ENCODE results near the gene GAREM2.

Gene GAREM2

DNA sequence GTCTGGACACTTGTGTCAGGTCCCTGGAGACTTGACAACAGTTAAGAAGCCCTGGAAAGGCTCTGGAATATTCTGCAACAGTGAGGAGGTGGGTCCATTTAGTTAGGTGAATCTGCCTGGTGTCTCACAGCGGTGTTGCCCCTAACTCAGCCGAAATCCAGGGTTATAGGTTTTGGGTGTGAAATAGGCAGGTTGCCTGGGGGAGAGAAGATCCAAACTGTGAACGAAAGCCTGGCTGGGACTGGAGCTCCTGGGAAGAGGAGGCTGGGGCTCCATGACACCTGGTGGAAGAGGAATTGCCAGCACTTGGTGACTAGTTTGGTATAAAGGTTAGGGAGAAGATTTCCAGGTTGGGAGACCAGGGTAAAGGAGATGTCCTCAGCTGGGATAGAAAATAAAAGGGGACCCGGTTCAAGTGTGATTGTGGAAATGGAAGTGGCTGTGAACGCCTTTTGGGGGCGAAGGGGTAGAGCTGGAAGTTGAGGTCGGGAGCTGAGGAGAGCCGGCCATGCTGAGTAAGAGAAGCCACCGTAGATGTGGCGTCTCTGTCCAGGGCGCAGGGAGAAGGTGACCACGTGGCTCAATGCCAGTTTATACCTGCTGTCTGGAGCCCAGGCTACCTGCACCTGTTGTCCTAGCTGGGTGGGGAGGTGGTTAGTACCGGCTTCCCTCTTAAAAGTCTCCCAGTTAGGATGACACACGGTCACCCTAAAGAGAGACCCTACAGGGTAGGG lies 3.0 kb upstream of the GAREM2 start:
- DNase-seq = no peak

DNA sequence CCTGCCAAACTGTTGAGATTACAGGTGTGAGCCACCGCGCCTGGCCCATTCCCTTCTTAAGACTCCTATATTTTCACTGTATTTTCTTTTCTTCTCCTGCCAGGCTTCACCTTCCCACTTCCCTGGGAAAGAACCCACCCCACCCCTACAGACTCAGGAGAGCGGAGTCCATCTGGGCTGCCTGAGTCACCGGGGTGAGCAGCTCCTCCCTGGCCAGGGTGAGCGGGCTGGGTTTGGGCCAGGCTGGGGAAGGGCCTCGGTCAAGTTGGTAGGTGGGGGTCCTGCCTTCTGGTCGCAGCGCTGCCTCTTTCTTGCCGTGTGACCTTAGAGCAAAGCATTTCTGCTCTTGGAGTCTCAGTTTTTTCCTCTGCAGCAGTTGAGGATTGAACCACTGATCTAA lies 2.1 kb upstream of the GAREM2 start:
- no peak for DNase-seq

DNA sequence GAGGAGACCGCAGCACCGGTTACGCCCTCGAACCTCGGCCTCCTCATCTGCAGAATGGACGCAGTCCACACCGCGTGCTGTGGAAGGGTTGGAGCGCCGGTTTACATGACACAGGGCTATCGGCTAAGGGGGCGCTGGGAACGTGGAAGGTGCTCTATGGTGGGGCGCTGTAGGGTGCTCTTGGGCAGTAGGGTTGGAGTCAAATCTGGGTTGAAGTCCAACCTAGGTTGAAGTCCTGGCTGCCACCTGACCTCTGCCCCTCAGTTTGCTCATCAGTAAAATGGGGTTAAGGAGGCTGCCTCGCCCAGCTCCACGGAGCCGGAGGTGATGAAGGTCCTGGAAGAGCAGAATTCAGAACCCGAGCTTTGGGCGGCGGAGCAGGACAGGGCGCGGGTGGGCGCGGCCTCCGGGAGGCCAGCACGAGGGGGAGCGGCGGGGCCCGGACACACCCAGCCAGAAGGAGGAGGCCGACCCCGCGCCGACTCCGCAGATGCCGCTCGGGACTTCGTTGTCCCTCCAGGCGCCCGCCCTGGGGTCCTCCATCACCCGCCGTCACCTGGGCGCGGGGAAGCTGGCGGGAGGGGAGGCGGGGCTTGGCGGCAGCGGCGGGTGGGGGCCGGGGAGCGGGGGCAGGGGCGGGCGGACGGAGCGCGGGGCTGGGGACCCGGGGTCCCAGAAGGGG lies 558 bp upstream of the GAREM2 start:
- no peak for DNase-seq

DNA sequence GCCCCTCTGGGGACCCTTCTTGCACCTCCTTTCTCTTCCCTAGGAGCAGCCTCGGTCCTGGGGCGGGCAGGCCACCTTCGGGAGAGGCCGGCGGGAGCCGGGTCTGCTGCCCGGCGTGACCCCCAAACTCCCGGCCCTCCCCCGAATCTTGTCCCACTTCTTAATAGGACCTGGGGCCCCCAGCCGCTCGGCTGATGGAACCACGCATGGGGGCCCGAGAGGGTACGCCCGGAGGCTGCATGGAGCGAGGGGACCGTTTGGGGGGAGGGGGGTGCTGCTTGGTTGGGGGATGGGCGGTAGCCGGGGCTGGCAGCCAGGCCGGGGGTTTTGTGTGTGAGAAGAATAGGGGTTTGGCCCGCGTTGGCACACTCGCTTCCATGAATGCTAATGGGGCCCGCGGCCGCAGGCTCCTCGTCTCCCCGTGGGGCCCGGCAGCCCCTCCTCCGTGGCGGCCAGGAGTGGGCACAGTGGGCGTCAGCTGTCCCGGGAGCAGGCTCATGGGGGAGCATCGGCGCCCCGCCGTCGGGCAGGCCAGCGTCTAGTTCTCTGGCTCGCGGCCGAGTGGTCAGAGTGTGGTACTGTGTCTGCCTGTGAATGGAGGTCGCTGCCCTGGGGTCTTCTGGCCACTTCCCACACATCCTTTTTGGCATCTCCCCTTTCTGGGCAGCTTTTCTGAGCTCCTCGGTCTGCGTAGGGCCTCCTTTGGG lies 1.0 kb downstream of the GAREM2 start:
- DNase-seq = no peak

DNA sequence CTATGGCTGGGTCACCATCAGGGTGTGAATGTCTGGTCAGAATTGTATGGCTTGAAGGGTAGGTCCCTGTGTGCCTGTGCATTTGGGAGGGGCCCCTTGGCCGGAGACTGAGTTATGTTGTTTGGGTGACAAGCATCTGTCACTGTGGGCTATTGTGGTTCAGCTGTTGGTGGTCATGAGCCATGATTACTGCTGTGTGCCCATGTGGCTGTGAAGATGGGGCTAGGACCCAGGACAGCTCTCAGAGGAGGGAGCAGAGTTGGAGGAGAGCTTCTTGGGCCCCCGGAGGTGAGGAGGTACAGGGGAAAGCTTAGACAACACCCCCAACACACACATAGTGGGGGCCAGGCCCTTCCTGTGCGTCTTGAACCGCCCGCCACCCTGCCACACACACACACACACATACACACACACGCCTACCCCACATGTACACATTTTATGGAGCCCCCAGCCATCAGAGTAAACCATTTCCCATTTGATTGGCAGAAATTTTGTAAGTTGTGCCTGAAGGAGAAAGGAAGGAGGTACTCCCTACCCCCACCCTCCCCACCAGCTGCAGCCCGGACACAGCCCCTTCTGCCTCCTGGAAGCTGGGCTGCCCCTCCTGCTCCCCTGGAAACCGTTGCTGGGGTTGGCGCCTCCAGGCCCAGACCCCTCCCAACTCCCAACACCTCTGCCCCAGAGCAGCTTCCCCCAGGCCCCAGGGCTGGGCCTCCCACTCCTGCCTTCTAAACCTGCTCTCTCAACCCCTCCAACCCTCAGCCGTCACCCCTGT lies 2.0 kb downstream of the GAREM2 start:
- DNase-seq = no peak

DNA sequence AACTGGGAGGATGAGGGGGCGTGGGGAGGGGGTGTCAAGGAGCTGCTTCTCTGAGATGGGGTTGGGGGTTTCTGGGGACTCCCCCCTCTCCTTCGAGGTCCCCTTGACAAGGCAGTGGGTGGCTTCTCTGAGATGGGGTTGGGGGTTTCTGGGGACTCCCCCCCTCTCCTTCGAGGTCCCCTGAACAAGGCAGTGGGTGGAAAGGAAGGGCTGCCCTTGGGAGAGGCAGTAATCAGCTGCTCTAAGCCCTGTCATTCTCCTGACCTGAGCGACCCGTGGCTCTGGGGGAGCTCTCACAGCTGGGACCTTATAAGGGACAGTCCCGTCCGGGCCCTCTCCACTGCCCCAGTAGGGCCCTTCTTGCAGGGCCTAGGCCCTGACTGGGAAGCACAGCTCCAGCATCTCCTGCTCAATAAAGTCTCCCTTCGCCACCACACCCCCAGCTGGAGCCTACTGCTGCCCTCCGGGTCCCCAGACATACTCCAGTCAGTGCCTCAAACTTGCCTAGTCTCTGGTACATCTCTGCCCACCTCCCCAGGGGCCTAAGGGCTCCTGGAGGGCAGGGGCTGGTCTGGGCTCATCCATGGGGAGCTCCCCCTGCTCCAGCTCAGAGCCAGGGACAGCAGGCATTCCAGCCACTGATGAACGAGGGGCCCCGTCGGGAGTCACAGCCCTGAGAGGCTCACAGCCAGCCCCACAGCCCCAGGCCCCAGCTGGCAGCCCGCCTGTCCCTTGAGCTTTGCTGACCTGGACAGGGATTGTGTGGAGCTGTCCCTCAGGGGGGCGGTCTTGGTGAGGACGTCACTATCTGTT lies 2.8 kb downstream of the GAREM2 start:
- DNase-seq = no peak

DNA sequence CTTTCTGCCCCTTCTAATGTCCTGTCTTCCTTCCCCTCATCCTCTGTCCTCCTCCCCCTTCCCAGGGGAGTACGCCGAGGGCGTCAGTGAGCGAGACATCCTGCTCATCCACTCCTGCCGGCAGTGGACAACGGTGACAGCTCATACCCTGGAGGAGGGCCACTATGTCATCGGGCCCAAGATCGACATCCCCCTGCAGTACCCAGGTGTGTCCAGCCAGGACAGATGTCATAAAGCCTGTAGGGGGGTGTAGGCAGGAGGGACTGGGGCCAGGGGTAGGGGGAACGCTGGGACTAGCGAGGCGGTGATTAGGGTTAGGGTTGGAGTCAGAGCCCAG lies 3.4 kb downstream of the GAREM2 start:
- no peak for DNase-seq

DNA sequence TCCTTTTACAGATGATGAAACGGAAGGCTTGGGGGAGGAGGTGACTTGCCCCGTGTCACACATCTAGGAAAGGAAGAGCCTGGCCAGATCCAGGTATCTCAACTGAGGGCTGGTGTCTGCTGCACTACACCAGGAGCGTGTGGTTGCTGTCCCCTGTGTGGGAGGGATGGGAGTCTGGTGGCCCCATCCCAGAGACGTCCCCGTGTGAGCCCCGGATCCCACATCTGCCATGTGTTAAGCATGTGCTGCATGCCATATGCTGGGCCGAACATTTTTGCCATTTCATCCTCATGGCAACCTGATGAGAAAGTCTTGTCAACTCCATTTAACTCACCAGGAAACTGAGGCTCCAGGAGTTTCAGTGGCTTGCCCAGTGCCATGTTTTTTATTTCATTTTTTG lies 4.2 kb downstream of the GAREM2 start:
- no peak for DNase-seq

DNA sequence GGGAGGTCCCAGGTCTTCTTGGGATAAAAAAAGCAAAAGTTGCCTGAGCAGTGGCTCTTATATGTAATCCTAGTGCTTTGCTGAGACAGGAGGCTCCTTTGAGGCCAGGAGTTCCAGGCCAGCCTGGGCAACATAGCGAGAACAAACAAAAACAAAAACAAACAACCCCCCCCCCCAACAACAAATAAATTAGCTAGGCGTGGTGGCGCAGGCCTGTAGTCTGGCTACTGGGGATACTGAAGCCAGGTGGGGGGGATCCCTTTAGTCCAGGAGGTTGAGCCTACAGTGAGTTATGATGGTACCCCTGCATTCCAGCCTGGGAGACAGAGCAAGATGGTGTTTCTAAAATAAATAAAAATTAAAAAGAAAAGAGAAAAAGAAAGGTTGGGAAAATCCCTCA lies 5.4 kb downstream of the GAREM2 start:
- DNase-seq = no peak

DNA sequence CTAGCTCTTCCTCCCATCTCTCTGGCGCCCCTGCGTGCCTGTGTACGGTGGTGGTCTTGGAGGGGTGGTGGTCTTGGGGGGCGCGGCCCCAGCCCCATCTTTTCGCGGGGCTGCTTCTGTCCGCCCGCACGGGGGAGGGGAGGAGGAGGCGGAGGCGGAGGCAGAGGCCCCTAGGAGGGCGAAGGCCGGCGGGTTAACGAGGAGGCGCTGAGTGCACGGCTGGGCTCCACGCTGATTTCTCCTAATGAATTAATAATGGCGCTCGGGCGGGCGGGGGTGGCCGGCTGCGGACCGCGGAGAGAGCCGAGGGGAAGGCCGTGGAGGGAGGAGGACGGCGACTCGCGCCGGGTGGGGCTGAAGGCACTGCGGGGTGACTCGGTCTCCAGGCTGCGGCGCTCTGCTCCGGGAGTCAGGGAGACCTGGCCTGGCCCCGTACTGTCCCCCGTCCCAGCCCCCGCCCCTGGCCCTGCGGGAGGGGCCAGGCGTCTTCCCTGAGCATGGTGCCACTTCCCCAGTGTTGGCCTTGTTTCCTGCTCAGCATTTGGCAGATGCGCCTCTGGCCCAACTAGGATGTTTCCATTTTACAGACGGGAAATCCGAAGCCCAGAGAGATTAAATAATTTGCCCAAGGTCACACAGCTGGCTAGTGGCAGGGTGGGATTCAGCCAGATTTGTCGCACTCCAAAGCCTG lies 6.0 kb downstream of the GAREM2 start:
- peak; percentile 27 to 37 for DNase-seq

DNA sequence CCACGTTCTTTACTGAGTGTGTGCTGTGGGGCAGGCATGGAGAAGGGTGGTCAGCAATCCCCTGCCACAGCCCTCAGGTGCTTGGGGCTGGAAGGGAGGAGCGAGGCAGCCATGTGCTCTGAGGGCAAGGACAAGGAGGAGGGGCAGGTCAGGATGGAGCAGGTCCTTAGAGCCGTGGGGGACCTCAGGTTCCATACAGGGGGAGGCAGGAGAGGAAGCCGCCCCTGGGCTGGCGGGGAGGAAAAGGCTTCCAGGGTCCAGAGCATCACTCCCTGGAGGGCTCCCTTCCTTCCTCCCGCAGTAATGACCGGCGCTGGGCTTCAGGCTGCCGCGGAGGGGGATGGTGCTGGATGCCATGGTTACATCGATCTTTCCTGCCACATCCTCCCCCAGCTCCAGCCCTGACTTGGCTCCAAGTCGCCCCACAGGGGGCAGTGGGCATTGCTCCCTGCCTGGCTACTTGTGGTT lies 6.6 kb downstream of the GAREM2 start:
- DNase-seq = no peak

DNA sequence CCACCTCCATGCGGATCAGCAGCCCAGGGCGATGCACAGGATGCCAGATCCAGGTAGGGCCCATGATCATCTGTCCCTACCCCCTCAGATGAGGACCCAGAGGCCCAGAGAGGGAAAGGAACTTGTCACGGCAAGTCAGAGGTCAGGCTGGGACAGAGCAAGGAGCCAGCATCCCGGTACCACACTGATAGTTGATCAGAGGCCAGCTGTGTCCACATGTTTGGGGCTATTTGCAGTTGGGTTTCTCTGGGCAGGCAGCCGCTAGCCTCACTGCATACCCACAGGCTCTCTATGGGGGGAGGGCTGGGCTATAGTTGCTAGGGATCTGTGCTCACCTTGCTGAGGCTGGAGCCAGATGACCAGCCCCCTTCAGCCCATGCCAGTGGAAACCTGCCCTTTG lies 9.6 kb downstream of the GAREM2 start:
- no peak for DNase-seq

DNA sequence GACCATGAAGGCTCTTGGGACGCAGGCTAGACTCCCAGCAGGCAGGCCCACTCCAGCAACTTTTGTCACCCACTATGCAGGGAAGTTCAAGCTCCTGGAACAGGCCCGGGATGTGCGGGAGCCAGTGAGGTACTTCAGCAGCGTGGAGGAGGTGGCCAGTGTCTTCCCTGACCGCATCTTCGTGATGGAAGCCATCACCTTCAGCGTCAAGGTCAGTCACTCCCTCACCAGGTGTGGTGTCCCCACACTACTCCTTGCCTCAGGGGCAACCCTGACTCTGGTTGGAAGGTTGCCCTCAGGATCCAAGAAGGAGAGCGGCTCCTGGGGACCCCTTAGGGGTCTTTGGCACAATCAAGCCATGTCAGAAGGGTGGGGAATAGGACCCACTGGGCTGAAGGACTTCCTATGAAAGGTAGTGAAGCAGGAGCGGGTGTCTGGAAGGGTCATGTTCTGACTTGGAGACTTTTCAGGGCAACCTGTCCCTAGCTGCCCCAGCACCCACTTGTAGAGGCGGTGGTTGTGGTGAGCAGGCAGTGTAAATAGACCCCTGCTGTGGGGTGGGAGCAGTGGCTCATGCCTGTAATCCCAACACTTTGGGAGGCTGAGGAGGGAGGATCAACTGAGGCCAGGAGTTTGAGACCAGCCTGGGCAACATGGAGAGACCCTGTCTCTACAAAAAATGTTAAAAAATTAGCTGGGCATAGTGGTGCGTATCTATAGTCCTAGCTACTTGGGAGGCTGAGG lies 10.2 kb downstream of the GAREM2 start:
- DNase-seq = no peak

DNA sequence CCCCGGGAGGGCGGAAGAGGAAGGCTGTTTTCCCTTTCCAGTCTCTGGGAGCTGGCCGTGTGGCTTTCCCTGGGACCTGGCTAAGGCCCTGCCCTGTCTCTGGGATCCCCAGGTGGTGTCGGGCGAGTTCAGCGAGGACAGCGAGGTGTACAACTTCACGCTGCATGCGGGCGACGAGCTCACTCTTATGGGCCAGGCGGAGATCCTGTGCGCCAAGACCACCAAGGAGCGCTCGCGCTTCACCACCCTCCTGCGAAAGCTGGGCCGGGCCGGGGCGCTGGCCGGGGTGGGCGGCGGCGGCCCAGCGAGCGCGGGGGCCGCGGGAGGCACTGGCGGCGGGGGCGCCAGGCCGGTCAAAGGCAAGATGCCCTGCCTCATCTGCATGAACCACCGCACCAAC lies 11.2 kb downstream of the GAREM2 start:
- DNase-seq = no peak

DNA sequence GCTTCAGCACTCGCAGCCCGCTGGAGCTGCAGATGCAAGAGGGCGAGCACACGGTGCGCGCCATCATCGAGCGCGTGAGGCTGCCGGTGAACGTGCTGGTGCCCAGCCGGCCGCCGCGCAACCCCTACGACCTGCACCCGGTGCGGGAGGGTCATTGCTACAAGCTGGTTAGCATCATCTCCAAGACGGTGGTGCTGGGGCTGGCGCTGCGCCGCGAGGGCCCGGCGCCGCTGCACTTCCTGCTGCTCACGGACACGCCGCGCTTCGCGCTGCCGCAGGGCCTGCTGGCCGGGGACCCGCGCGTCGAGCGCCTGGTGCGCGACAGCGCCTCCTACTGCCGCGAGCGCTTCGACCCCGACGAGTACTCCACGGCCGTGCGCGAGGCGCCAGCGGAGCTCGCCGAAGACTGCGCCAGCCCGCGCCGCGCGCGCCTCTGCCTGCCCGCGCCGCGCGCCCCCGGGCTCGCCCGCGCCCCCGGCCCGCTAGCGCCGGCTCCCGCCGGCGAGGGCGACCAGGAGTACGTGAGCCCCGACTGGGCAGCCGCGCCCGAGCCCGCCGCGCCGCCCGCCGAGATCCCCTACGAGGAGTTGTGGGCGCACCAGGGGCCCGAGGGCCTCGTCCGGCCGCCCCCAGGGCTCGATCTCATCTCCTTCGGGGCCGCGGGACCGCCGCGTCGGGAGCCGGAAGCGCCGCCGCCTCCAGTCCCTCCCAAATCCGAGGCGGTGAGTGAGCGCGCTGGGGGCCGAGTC lies 11.8 kb downstream of the GAREM2 start:
- no peak for DNase-seq

DNA sequence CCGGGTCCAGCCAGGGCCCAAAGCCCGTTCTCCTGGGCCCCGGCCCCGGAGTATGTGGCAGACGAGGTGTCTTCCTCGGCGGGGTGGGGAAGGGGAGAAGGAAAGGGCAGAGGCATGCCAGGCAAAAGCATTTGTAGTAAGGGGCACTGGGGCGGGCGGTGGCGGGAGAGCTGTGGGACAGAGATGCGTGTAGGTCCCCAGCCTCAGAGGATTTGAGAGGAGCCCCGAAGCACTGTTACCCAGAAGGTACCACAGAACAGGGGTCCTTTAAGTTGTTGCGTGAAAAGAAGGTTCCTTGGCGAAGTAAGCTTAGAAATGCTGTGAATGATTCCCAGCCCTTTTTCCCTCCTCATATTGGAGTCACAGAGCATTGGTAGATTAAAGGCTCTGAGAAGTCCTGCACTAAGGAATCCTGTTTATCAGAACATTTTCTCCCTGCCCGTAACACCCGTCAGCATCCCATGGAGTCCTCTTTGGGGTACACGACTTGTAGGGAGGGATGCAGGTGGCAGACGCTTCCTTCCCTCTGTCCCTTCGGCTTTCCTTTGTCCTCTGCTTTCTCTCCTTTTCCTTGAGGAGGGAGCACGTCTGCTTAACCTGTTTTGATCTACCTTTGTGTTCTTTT lies 12.5 kb downstream of the GAREM2 start:
- no peak for DNase-seq

DNA sequence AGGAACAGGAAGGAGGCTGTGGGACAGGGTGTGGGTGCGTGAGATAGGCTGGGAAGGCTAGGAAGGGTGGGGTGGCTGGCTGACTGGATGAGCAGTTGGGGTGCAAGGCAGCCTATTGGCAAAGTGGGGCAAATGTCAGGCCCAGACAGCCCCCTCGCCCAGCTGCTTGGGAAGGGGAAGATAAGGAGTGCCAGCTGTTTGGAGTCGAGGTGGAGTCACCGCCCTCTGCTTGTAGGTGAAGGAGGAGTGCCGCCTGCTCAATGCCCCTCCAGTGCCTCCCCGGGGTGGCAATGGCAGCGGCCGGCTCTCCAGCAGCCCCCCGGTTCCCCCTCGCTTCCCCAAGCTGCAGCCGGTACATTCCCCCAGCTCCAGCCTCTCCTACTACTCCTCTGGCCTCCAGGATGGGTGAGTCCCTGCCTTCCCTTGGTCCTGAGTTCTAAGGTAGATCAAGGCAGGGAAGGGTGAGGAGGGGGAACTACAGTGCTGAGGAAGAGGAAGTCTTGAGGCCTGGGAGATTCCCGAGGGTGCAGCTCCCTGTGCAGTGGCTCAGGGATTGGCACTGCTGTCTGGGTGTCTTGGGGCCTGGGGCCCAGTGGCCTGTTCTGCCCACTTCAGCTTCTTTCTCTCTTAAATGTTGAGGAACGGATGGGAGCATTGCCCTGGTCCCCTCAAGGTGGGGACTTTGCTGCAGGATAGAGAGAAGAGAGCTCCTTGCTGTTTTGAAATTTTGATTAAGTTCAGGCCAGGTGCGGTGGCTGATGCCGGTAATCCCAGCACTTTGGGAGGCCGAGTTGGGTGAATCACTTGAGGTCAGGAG lies 13.3 kb downstream of the GAREM2 start:
- DNase-seq = no peak

DNA sequence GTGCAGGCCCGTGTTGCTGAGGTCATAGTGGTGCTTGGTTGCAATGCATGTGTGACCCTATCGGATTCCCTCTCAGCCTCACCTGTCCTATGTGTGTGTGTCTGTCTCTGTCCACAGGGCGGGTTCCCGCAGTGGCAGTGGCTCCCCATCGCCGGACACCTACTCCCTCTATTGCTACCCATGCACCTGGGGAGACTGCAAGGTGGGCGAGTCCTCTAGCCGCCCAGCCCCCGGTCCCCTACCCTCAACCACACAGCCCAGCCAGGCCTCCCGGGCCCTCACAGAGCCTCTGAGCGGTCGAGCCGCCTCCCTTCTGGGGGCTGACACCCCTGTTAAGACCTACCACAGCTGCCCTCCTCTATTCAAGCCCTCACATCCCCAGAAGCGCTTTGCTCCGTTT lies 14.2 kb downstream of the GAREM2 start:
- DNase-seq = no peak

DNA sequence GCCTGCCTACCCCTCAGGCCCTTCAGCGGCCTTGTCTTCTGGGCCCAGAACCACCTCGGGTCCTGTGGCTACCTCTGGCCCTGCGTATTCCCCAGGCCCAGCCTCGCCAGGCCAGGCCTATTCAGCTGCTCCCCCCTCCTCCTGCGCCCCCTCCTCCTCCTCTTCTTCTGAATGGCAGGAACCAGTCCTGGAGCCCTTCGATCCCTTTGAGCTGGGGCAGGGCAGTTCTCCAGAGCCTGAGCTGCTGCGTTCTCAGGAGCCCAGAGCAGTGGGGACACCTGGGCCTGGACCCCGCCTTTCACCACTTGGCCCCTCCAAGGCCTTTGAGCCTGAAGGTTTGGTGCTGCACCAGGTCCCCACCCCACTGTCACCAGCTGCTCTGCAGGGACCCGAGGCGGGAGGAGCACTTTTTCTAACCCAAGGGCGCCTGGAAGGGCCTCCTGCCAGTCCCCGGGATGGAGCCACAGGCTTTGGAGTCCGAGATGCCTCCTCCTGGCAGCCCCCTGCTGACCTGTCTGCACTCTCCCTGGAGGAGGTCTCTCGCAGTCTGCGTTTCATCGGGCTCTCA lies 14.7 kb downstream of the GAREM2 start:
- DNase-seq = no peak

All from AML-193 (cell line).